GM21825 (cell line): ENCODE data around the gene IL16.

Source experiments
- ATAC-seq: cut with Tn5 transposase; IDR thresholded peaks from one replicate; pipeline ENCODE4 v1.9.1; 2021; ENCODE audit warnings: mild to moderate bottlenecking, moderate library complexity; ENCODE audit not compliant: unreplicated experiment

Gene IL16

GRCh38 chr15:81273200-81273599 lies 76.5 kb downstream of the IL16 start:
- ATAC-seq: no peak

DNA sequence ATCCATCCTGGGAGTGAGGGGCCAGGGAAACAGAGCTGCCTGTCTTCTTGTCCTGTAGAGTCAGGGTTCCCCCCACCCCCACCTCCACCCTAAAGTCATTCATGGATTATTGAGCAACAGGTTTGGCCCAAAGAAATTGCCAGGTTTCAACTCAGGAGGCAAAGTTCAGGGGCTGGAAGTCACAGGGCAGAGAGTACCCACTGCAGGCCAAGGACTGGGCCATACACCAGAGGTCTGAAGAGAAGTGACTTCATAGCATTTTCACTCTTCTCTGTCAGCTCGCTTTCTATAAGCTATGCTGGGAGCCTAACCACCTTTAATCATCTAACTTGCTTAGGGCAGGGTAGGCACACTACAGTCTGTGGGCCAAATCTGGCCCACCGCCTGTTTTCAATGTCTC lies 77.2 kb downstream of the IL16 start:
- ATAC-seq: no peak

DNA sequence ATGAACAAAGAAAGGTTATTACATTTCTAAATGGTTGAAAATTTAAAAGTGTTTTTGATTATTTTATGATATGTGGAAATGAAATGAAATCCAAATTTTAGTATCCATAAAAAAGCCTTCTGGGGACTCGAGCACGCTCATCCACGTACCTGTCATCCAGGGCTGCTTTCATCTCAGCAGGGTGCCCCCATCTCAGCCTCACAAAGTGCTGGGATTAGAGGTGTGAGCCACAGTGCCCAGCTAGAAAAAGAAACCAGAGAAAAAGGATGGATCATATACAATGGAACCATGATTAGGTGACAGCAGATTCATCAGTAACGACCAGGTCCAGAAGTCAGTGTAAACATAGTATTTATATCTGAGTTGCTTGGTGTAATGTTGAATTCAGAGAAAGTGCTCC lies 77.6 kb downstream of the IL16 start:
- ATAC-seq: no peak

DNA sequence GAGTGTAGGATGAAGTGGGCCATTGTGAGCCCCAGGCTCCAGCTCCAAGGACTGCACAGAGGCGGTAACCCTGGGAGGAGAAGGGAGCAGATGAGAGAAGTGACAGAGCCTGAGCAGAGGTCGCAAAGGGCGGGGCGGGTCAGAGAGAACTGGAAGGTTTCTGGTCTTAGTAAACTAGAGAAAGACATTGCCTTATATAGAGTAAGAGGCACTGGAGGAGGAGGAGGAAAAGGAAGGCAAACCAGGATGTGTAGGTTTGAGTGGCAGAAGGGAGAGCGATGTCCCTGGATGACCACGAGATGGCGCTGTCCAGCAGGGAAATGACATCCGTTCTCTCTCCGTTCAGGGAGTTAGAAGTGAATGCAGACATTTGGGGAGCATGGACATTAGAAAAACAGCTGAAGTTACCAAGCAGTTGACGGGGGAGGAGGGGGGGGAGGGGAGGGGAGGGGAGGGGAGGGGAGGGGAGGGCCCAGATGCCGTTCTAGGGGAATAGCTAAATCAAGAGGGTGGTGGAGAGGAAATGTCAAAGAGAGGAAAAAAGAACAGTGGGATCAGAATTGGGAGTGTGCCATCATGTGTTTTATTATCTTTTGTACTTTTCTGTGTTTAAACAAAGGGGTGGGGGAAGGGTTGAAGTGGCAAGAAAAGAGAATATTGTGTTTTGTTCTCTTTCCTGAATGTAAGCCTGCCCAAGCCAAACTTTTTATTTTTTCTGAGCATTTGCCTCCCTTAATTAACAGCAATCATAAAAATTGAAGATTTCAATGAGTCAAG lies 78.4 kb downstream of the IL16 start:
- ATAC-seq: peak; percentile 83

DNA sequence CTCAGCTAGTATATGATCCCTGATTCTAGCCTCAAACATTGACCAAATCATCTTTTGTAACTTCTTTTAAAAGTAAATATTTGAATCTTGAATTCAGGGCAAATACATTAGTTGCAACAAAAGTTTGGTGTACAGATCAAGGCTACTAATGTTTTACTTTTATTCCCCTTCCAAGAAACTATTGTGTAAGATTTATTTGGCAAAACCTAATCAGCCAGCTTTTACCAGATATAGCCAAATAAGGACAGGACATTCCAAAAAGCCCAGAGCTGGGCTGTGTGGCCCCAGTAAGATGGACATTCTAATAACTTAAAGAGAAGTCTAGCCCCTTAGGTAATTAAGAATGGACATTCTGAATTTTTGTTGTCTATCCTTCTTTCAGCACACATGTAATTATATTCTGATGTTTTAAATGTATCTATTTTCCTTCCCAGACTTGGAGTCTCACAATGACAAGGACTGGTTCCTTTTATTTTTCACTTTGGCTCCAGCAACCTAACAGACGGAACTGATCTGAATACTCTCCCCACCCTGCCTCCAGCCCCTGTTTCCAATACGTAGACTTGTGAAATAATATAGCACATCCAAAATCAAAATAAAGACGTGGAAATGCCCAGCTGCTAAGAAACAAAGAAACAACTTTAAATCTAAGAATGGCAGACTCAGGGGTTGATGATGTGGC lies 79.2 kb downstream of the IL16 start:
- no peak for ATAC-seq

- ATAC-seq: no peak
Observed at GRCh38 chr15:81276967-81277366, 80.3 kb downstream of the IL16 start.

DNA sequence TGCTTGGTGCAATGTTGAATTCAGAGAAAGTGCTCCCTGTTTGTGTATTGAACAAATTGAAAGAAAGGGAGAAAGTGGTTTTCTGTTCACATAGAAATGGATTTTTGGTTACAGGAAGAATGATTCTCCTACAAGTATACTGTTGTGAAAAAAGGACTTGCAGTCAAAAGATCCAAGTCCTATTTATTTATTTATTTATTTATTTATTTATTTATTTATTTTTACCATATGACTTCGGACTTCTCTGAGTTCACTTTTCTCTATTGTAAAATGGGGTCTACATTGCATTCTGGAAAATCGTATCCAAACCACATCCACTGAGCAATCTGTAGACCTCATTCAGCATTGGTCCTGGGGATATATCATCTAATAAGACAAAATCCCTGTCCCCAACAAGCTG lies 81.2 kb downstream of the IL16 start:
- ATAC-seq: no peak

DNA sequence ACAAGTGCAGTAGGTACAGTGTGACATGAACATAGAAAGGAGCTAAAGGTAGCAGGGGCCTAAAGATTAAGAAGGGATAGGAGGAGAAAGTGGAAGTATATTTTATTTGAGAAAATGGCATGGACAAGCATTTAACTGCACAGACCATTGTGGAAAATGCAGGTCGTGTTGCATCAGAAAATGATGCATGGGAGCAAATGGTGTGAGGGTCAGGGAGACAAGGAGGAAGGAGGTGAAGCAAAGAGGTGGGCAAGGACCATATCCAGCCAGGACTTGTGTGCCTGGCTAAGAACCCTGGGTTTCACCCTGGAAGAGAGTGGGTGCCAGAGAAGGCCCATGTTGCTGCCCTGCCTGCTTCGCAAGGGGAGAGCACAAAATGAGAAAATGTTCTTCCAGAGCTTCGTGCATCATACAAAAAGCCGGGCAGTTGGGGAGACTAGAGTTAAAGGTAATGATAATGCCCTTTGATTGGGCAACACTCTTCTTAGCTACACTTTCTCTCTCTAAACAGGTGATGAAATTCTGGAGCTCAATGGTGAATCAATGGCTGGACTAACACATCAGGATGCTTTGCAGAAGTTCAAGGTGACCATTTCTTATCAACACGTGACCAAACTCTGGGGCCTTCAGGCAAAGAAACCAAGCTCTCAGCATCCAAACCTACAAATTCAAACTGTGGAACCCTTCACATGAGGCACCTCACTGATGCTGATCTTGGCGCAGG lies 81.8 kb downstream of the IL16 start:
- no peak for ATAC-seq

DNA sequence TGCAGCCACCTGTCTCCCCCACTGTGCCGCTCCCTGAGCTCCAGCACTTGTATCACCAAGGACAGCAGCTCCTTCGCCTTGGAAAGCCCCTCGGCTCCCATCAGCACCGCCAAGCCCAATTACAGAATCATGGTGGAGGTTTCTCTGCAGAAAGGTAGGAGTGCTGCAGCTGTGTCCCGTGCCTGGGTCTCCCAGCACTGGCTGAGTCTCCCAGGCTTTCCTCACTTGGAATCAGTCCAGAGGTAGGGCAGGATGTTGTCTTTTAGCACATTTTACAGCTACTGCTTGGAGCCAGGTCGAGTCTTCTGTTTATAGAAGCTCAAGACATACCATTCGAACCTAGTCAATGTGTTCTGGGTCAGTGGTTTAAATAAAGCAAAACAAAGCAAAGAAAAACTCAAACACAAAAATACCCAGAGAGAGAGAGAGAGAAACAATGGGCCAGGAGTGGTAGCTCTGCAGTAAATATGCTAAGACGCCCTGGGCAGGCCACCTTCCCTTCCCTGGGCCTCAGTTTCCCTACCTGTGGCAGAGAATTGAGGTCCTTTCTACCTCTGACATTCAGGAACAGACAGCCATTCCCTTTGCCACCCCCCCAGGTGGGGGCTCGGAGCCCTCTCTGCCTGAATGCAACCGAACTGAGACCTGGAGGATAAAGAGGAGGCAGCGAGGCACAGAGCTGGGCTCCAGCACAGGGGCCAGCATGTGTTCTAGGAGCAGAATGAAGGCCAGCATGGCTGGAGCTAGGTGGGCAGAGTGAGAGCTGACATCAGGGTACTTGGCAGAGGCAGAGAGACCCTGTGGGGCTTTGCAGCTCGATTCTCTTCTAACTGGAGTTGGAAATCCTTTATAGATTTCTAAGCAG lies 83.2 kb downstream of the IL16 start:
- no peak for ATAC-seq

GRCh38 chr15:81280696-81281455 lies 84.2 kb downstream of the IL16 start:
- no peak for ATAC-seq

- no peak for ATAC-seq
Observed at GRCh38 chr15:81281456-81281735, 84.7 kb downstream of the IL16 start.

GRCh38 chr15:81281766-81282605 lies 85.3 kb downstream of the IL16 start:
- ATAC-seq: no peak

DNA sequence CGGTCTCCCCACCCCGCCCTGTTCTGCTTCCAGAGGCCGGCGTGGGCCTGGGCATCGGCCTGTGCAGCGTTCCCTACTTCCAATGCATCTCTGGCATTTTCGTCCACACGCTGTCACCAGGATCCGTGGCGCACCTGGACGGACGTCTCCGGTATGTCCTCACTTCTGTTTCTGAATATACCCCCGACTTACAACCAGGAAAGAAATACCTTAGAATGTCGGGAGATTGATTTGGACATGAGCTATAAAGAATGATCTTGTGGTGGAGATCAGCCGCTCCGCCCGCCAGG lies 85.9 kb downstream of the IL16 start:
- no peak for ATAC-seq

DNA sequence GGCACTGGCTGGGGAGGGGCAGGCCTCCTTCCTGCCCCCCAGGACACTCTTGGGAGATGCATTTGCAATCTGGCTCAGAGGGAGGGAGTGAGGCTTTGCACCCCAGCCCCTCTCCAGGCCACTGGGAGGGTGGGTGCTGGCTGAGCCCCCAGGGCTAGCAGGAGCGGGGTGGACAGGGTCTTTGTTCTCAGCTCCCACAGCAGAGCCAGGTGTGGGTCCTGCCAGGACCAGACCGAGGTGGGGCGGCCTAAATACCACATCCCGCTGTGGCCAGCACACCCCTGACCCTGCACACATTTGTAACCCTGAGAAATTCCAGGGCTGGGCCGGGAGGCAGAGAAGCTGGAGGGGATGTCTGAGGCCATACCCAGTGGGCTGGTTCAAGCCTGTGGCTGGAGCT lies 86.2 kb downstream of the IL16 start:
- no peak for ATAC-seq

GRCh38 chr15:81284256-81285031 lies 87.8 kb downstream of the IL16 start:
- no peak for ATAC-seq

DNA sequence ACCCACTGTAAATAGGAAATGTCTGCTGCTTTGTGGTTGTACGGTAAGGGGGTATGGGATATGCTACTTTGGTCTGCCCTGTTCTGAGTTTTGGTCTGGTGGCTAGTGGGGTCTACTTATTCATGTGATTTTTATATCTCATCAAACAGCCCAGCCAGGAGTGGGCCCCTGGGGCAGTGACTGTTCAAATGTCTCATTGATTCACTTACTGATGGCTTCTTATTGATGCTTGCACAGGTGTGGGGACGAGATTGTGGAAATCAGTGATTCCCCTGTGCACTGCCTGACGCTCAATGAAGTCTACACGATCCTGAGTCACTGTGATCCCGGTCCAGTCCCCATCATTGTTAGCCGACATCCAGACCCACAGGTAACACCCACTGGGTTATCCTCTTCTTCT lies 88.8 kb downstream of the IL16 start:
- ATAC-seq: no peak

- ATAC-seq: no peak
Observed at GRCh38 chr15:81286621-81287121, 90.0 kb downstream of the IL16 start.

GRCh38 chr15:81288040-81288439 lies 91.4 kb downstream of the IL16 start:
- ATAC-seq: no peak

DNA sequence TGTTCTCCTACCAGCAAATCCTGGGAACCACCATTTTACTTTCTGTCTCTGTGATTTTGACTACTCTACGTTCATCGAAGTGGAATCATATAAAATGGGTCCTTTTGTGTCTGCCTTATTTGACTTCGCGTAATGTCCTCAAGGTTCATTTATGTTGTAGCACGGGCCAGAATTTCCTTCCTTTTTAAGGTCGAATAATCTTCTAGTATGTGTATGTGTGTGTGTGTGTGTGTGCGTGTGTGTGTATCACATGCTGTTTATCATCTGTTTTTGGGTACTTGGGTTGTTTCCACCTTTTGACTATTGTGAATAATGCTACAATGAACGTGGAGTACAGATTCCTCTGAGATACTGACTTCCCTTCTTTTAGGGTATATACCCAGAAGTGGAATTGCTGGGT lies 91.9 kb downstream of the IL16 start:
- no peak for ATAC-seq
